GM19023 (cell line): ENCODE measurements around the gene IRF1.

Experiments used
- ATAC-seq: cut with Tn5 transposase; IDR thresholded peaks from one replicate; pipeline ENCODE4 v1.9.1; 2021; ENCODE audit warnings: mild to moderate bottlenecking, moderate library complexity; ENCODE audit not compliant: unreplicated experiment

Gene IRF1

GRCh38 chr5:132500931-132501628 is 10.5 kb upstream of the IRF1 start:
- no peak for ATAC-seq

GRCh38 chr5:132500244-132500930 is 9.8 kb upstream of the IRF1 start:
- ATAC-seq: no peak

DNA sequence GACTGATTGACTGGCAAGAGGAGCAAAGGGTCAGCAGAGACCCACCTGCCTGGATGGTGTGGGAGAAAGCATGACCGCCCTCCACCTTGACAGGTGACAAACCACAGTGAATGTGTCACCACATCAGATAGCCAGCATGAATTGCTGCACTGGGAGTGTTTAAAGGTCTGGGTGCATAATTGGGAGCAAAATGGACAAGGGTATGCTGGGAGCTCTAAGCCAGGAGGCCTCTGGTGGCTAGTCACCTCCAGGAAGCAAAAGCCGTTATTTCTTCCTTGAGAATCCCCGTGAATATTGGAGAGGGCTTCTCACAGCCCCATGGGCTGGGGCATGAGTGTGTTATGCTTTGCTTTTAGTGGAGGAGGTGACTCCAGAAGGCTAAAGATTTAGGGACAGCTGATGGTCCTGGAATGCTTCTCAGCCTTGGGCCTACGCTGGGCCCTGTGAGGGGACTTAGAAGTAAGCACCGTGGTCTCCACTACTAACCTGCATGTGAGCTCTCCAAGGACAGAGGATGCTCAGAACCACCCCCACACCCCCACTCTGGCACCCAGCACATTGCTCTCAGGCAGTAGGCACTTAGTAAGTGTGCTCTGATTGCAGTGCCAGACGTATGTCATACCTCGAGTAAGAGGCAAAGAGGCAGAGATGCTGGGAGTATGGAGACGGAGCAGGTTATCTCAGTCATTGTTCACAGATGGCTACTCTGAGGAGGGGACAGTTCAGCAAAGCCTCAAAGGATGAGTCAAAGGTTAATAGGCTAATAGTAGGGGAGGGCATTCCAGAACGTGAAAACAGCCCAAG is 9.1 kb upstream of the IRF1 start:
- ATAC-seq: no peak

DNA sequence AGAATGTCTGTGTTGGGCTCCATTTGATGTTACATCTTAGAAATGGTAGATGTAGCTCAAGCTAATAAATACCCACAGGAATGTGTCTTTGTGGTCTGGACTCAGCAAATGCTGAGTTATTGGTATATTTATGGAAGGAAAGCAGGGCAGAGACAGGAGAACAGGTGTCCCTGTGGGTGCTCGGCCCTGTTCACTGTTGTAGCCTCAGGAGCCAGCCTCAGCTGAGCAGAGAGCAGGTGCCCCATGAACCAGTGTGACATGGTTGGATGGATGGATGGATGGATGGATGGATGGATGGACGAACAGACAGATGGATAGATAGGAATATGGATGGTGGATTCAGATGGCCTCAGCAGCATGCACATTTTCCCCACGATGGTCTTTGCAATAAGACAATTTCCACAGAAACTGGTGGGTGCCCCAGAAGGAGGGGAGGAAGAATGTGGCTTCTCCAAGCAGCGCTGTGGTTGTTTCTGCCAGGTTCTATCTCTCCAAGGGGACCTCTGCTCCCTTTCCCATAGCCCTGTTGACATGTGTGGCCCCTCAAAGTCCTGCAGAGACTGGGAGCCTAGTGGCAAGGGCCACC is 8.2 kb upstream of the IRF1 start:
- no peak for ATAC-seq

DNA sequence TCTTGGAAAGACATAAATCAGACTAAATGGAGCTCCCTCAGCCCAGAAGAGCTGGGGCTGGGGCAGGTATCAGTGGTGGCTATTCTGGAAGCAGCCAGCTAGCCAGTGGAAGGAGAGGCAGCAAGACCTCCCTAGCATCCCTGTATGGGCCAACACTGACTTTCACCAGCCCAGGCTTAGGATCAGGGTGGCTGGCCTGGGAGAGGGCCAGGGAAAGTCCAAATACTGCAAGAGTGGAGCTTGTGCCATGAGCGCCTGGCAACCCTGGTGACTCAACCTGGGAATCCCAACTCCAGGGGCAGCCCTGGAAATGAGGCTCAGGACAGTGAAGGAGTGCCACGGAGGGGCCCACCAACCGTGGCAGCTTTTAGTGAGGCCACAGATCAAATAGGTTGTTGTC is 7.6 kb upstream of the IRF1 start:
- ATAC-seq: no peak

- no peak for ATAC-seq
Measured at GRCh38 chr5:132497488-132497997, 7.0 kb upstream of the IRF1 start.

DNA sequence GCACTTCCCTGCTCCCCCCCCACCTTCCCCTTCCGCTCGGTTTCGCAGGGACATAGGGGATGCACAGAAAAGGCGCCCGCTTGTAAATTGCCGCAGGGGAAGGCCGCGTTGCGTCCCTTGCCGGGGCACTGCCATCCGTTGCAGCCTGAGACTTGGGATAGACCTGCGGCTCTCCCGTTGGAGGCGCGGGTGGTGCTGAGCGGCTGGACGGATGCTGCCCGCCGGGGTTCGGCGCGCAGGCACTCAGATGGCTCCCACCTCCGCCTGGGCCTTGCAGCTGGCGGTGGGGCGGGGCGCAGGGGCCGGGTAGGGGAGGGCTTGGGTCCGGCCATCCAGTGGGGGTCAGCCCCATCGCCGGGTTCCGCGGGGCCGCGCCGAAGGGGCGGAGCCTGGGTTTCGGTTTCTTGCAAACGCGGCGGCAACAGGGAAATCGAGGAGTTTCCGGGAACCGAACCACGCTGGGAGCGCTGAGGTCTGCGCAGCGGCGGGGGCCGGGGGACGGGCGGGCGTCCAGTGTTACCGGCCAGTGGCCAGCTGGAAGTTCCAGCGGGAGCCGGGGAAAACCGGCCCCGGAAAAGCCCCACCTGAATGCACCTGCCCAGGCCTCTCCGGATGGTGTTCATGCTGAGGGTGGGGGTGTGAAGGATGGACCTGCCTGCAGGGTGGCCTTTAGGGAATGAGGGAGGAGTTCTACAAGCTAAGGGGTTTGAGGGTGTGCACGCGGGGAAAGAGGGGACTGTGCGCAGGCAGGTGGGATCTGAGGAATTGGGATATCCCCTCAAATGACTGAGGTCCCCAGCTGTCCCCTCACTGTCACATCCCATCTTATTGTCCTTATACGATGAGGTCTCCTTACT is 6.3 kb upstream of the IRF1 start:
- peak; percentile 53 for ATAC-seq

- ATAC-seq: peak; percentile 45
Measured at GRCh38 chr5:132496191-132496630, 5.6 kb upstream of the IRF1 start.

DNA sequence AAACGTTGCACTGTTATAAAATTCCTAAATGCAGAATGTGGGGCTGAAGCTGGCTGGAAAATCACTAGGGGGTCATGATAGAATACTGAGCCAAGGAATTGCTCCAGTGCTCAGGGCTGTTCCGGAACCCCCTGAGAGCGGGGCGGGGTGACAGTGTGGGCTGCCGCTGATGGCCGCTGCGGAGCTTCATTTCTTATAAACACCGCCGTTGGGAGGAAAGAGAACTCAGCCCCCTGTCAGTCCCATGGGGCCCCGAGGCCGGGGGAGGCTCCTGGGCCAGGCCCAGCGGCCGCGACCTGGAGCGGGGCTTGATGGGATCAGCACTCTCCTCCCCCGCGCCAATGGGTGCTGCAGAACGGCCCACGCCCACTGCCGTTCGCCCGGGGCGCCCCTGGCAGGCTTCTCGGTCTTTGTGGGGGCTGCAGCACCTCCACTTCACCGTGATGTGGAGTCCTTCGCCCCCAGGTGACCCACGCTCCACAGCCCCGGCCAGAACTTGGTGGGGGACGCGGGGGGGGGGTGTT is 5.2 kb upstream of the IRF1 start:
- ATAC-seq: peak; percentile 32

GRCh38 chr5:132493821-132494220 is 3.2 kb upstream of the IRF1 start:
- no peak for ATAC-seq

DNA sequence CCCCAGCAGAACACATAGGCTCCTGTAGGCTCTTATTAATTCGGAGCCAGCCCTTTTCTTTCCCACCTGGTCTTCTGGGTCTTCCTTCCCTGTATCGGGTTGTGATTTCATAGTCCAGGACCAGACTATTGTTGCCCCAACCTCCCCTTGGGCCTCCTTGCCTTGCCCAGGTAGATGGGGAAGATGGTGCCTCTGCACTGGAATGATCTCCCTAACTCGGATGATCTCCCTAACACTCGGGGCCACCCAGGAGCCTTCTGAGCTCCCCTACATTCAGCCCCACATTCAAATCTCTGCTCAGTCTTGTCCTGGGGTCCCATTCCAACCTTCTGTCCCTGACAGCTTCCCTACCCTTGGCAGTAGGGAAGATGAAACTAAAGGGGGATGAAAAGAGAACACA is 2.7 kb upstream of the IRF1 start:
- no peak for ATAC-seq

DNA sequence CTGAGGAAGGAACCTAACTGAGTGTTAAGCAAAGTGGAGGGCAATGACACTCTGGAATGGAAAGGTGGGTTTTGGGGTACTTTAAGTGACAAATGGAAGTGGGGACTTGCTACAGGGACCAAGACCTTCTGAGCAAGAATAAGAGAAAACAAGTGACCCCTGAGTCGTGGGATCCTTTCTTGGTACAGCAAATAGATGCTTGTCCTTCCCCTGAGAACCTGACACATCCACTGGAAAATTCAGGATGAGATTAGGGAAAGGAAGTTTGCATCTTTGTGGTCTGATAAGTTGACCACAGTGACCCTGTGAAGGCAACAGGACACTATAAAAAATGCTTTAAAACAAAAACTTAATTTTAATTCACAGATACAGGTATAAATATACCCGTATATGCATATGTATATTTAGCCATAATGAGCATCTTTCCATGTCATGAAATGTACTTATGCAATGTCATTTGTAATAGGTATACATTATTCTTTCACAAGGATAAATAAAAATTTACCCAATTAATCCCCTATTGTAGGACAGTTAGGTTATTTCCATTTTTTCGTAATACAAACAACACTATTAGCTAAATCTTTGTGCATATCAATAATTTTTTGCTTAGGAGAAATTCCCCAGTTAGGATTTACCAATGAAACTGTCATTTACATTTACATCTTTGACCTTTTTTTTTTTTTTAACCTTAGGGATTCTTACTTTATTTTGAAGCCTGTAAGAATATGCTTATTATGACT is 2.0 kb upstream of the IRF1 start:
- ATAC-seq: no peak

- ATAC-seq: peak; percentile 21
Measured at GRCh38 chr5:132491368-132492364, 1.1 kb upstream of the IRF1 start.

DNA sequence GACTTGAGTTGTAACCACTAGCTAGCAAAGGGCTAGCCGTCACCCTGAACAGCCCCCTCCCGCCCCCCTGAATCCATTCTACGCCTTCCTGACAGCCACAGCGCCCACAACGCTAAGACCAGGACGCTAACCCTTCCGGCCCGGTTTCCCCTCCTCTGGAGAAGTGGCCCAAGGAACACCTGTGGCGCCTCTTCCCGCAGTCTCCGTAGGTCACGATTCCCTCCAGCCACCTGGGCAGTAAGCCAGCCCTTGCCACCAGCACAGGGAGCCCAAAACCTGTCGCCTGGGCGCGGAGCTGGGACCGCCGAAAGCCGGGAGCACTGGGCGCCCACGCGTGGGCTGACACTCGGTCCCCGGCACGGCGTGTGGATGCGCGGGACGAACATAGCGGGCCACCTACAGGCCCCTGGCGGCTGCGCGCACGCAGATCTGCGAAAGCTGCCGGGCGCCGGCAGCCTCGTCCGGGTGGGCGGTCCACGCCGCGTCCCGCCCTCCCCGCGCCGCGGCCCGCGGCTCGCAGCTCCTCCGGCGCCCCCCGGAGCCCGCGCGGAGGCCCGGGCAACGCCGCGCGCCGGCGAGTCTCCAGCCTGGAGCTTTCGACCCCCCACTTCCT is 596 bp downstream of the IRF1 start:
- peak; percentile 36 for ATAC-seq

GRCh38 chr5:132489051-132489770 is 1.4 kb downstream of the IRF1 start:
- no peak for ATAC-seq

DNA sequence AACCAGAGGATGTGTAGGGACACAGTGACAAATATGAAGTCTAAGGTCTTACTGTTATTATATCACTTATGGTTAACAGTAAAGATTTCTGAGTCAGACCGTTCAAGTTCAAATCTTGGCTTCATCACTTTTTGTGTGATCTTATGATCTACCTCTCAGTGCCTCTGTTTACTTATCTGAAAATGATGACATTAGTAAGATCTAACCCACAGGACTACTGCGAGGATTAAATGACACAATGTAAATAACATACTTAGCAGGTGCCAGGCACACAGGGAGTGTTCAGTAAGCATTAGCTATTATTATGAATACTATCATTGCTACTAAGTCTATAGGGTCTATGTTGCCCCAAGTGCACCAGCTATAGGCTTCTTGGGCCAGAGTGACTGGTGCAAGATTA is 2.0 kb downstream of the IRF1 start:
- no peak for ATAC-seq
